ENCODE data around the gene MDGA2.

GRCh38 chr14:46989566-46989965, 685.8 kb downstream of the MDGA2 start:
- no peak for TF ChIP-seq CTCF (IDR thresholded peaks at IDR 0.05)
- TF ChIP-seq POLR2A (IDR thresholded peaks at IDR 0.05): no peak

All from Peyer's patch (tissue), 4 donors.